HG02973 (cell line): ENCODE data around the gene USP53.
"Not testable (repeated sequence)": the region's sequence is repeated elsewhere in the genome, so short reads cannot be mapped to it uniquely, and the experiment has no call there.

Source experiments
- ATAC-seq: cut with Tn5 transposase; IDR thresholded peaks from one replicate; pipeline ENCODE4 v1.9.1; 2021; ENCODE audit warnings: moderate library complexity; ENCODE audit not compliant: unreplicated experiment

The USP53 gene

GRCh38 chr4:119212234-119212963 is at the start of gene USP53:
Gene USP53 (plus strand): TSS chr4:119212713. CDS start chr4:119239760, 27,047 bp downstream.
- peak; percentile 89 for ATAC-seq

DNA sequence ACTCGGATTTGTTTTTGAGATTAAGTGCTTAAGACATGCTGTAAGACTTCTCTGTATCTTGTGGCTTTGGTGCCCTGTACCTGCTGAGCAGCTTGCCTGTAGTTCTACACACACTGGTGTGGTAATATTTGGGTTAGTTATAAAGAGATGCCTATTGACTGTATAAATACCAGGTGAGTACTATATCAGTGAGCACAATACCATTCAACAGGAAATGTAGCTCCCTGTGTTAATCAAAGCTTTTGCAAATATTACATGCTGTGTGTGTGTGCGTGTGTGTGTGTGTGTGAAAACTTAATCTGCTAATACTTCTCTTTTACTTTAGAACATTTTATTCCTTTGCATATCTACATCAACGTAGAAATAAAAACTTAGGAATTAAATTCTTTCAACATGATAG is 46.7 kb upstream of the USP53 start:
- no peak for ATAC-seq

- ATAC-seq = no peak
These were observed 42.3 kb upstream of the USP53 start for GRCh38 chr4:119170195-119170594.

- no peak for ATAC-seq
These were observed 40.3 kb upstream of the USP53 start for GRCh38 chr4:119172223-119172622.

GRCh38 chr4:119173729-119174361 is 38.7 kb upstream of the USP53 start:
- ATAC-seq = not testable (repeated sequence)

GRCh38 chr4:119179011-119179410 is 33.5 kb upstream of the USP53 start:
- ATAC-seq = no peak

GRCh38 chr4:119184128-119184527 is 28.4 kb upstream of the USP53 start:
- no peak for ATAC-seq

DNA sequence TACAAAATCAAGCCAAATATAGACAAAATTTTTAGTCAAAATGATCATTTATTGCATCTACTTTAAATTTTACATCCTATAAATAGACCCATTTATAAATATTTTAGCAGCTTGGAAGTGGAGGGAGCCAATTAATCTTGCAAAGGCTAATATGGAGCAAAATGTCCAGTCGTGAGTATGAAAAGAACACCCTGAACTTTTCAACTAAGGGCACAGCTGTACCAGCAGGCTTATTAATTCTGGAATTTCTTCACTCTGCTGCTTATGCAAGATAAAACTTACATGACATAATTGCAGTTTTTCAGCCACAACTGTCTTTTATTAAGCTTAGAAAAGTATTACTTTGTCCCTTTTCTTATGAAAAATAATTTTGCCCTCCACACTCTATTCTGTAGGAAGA is 22.9 kb upstream of the USP53 start:
- no peak for ATAC-seq

DNA sequence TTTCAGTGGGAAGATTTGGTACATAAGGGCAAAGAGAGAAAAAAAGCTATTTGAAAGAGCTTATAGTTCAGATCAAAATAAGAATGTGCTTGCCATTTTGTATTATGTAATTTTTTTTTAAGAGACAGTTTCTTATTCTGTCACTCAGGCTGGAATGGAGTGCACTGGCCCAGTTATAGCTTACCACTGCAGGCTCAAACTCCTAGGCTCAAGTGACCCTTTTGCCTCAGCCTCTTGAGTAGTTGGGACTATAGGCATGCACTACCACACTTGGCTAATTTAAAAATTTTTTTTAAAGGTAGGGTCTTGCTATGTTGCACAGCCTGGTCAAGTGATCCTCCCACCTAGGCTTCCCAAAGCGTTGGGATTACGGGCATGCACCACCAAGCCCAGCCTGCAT is 22.2 kb upstream of the USP53 start:
- ATAC-seq = no peak

DNA sequence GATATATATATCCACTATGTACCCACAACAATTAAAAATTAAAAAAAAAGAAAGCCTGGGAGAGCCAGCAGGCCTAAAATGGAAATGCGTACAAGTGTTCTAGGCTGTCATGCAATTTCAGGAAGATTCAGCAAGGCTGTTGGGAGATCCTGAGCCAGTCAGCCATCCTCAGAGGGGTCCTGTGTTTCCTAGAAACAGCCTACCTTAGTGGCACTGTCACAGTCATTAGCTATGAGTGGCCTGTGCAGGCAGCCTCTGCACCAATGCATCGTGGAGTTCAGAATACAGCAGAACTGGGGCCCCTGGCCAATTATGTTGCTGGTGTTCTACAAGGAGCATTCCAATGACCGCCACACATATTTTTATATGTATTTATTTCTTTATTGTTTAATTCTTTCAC is 21.0 kb upstream of the USP53 start:
- ATAC-seq = no peak

DNA sequence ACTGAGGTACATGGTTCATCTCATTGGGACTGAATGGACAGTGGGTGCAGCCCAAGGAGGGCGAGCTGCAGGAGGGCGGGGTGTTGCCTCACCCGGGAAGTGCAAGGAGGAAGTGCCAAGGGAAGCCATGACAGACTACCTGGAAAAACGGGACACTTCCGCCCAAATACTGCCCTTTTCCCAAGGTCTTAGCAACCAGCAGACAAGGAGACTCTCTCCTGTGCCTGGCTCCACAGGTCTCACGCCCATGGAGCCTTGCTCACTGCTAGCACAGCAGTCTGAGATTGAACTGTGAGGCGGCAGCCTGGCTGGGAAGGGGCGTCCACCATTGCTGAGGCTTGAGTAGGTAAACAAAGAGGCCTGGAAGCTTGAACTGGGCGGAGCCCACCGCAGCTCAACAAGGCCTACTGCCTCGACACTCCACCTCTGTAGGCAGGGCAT is 14.7 kb upstream of the USP53 start:
- no peak for ATAC-seq

GRCh38 chr4:119204916-119205315 is 7.6 kb upstream of the USP53 start:
- ATAC-seq = no peak

- no peak for ATAC-seq
These were observed 6.8 kb upstream of the USP53 start for GRCh38 chr4:119205690-119206089.

DNA sequence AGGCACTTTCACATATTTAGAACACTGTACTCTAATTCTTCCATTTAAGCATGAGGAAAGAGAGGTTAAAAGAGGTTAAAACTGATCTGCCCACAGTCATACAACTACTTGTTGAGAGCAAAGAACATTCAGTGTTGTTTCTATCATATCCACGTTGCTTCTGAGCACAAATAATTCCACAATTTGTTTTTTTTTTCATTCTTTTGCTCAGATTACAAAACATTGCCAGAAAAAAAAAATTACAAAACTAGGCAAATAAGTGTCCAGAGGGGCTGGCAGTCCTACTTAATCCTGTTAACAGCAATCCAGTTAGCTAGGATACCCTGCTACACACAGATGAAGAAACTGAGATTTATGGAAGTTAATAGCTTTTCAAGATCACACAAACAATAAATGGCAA is 6.3 kb upstream of the USP53 start:
- ATAC-seq = no peak

GRCh38 chr4:119207051-119207450 is 5.5 kb upstream of the USP53 start:
- ATAC-seq = no peak

DNA sequence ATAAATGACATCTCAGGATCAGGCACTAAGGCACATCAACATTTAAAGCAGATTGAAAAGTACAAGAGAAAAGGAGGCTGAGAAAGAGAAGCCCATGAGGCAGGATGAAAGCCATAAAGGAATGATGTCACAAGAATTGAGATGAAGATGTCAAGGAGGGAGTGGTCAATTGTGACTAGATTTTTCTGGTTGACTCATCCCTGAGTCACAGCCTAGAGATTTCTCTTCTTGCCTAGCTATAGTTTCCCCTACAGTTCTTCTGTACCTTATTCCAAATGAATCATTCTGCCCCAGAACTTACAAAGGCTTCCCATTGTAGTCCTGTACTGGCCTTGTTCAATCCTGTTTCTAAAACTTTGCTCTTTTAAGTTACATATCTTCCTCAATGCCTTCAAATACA is 3.4 kb upstream of the USP53 start:
- ATAC-seq = no peak

GRCh38 chr4:119209586-119209985 is 2.9 kb upstream of the USP53 start:
- ATAC-seq = no peak

GRCh38 chr4:119210775-119211174 is 1.7 kb upstream of the USP53 start:
- no peak for ATAC-seq

DNA sequence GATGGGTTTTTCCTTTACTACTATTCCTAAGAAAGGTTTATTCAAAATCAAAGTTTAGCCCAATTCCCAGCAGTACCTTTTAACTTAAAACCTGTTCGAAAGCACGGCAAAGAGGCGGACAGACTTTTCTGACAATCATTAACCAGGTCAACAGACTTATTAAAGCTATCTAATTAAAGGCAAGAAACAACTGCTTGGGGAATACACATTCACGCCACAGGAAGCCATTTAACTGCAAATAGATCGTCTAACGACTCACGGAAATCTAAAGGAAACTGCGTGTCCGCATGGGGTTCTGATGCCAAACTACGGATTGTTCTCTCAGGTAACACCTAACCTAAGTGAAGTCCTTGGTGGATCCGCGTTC is 663 bp upstream of the USP53 start:
- peak; percentile 20 for ATAC-seq

DNA sequence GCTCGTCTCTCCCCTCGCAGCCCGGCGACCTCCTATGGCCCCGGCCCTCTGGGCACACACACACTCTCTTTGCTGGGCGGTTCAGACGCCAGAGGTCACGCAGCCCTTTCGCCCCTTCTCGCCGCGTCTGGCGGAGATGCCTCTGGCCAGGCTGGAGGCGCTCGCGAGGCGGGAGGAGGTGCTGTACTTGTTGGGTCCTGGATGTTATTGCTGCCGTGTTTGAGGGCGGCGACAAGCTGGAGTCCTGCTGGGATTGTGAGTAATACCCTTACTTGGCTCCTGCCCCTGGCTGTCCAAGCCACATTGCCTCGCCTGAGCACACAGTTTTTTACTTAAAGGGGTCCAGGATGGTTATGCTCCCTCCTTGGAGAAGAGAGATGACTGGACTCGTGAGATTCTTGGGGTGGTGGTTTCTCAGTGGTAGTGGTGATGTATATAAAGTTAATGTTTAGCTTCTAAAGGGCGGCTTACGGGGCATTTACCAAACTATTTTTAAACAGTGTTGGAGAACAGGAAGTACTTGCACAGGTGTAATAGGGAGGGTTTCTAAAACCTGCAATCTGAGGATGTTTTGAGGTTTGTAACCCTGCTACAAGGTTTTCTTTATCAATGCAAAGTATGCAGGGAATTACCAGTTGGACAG is 572 bp downstream of the USP53 start:
- ATAC-seq = peak; percentile 48

DNA sequence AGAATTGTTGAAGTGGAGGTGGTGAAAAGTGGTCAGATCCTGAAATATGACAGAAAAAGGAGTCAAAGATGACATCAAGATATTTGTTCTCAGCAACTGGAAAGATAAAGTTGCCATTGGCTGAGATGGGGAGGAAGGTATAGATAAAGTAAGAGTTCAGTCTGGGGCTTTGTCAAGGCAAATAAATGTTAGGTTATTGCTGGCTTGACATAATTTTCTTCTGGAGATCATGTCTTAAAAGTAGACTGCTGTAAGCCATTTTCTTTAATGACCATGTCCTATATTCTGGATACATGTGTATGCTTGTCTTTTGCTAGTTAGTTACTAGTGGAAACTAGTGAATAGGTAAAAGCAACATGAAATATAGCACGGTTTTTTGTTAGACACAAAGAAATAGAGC is 5.6 kb downstream of the USP53 start:
- ATAC-seq = no peak

DNA sequence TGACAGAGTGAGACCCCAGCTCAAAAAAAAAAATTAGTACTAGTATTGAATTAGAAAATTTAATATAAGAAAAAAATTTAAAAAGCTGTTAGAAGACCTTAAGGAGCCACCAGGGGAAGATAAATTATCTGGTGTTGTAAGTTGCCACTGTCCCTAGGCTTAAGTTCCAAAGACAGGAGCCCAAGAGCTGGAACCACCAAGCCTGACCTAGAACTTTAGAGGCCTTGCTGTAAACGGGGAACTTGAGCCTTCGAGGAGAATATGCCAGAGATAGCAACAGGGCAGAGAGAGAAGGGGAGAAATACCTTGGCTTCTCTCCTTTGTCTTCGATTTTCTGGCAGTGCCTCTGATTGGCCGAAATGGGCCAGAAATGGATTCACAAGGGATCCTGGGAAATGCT is 8.9 kb downstream of the USP53 start:
- no peak for ATAC-seq
